Measurements from ENCODE around the gene CTSO.

The CTSO gene

GRCh38 chr4:155954118-155954685 is 536 bp upstream of the CTSO start:
- Histone ChIP-seq H4K20me1 (ENCODE audit: insufficient read depth, low read length, poor library complexity, severe bottlenecking) (no peaks in the 10 kb centered on the region), H3K4me3 (ENCODE audit: low read length, poor library complexity, severe bottlenecking) (peak overlapping the region; percentile 98), H3K27me3 (ENCODE audit: insufficient read depth, low read length, poor library complexity, severe bottlenecking) (peaks cover 26% of the 10 kb centered on the region), H3K79me2 (ENCODE audit: insufficient read depth, low read length) (no peaks in the 10 kb centered on the region), H3K9ac (ENCODE audit: low read depth, low read length, poor library complexity, severe bottlenecking) (peak overlapping the region; percentile 97), H2AFZ (ENCODE audit: low read length) (peak overlapping the region; percentile 100), H3K9me3 (ENCODE audit: insufficient read depth, low read depth, low read length) (no peaks in the 10 kb centered on the region), H3F3A (ENCODE audit: low read depth) (no peaks in the 10 kb centered on the region), H3K9me2 (replicated peaks; ENCODE audit: low read depth, low read length) (no peaks in the 10 kb centered on the region), H3K36me3 (ENCODE audit: insufficient read depth, low read length) (no peaks in the 10 kb centered on the region), H3K4me2 (ENCODE audit: low read depth, low read length, poor library complexity, severe bottlenecking) (peak overlapping the region; percentile 83), H3K4me1 (ENCODE audit: insufficient read depth, low read length, poor library complexity, severe bottlenecking) (no peaks in the 10 kb centered on the region)
- TF ChIP-seq EZH2phosphoT487 (IDR thresholded peaks at IDR 0.05; ENCODE audit: borderline replicate concordance): no peak
- TF ChIP-seq, protein P1, sequence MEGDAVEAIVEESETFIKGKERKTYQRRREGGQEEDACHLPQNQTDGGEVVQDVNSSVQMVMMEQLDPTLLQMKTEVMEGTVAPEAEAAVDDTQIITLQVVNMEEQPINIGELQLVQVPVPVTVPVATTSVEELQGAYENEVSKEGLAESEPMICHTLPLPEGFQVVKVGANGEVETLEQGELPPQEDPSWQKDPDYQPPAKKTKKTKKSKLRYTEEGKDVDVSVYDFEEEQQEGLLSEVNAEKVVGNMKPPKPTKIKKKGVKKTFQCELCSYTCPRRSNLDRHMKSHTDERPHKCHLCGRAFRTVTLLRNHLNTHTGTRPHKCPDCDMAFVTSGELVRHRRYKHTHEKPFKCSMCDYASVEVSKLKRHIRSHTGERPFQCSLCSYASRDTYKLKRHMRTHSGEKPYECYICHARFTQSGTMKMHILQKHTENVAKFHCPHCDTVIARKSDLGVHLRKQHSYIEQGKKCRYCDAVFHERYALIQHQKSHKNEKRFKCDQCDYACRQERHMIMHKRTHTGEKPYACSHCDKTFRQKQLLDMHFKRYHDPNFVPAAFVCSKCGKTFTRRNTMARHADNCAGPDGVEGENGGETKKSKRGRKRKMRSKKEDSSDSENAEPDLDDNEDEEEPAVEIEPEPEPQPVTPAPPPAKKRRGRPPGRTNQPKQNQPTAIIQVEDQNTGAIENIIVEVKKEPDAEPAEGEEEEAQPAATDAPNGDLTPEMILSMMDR (conservative IDR thresholded peaks at IDR 0.05; ENCODE audit: low read length): no peak

GRCh38 chr4:155952501-155952901 is 1.2 kb downstream of the CTSO start:
- H3K9ac ChIP-seq (ENCODE audit: low read depth, low read length, poor library complexity, severe bottlenecking): no peak overlapping the region
- H4K20me1 ChIP-seq (ENCODE audit: insufficient read depth, low read length, poor library complexity, severe bottlenecking): no peaks in the 10 kb centered on the region
- no peaks in the 10 kb centered on the region for H3F3A ChIP-seq (ENCODE audit: low read depth)
- peaks cover 26% of the 10 kb centered on the region for H3K27me3 ChIP-seq (ENCODE audit: insufficient read depth, low read length, poor library complexity, severe bottlenecking)
- TF ChIP-seq, protein P1 (conservative IDR thresholded peaks at IDR 0.05; ENCODE audit: low read length): no peak
- no peak for TF ChIP-seq EZH2phosphoT487 (IDR thresholded peaks at IDR 0.05; ENCODE audit: borderline replicate concordance)
- H3K4me1 ChIP-seq (ENCODE audit: insufficient read depth, low read length, poor library complexity, severe bottlenecking): no peaks in the 10 kb centered on the region
- no peaks in the 10 kb centered on the region for H3K36me3 ChIP-seq (ENCODE audit: insufficient read depth, low read length)
- peak overlapping the region; percentile 83 for H3K4me2 ChIP-seq (ENCODE audit: low read depth, low read length, poor library complexity, severe bottlenecking)
- peak overlapping the region; percentile 13; the same call in 1 of the 2 replicates for H2AFZ ChIP-seq (ENCODE audit: low read length)
- H3K9me2 ChIP-seq (replicated peaks; ENCODE audit: low read depth, low read length): no peaks in the 10 kb centered on the region
- no peaks in the 10 kb centered on the region for H3K9me3 ChIP-seq (ENCODE audit: insufficient read depth, low read depth, low read length)
- H3K79me2 ChIP-seq (ENCODE audit: insufficient read depth, low read length): no peaks in the 10 kb centered on the region
- peak overlapping the region; percentile 98 for H3K4me3 ChIP-seq (ENCODE audit: low read length, poor library complexity, severe bottlenecking)

DNA sequence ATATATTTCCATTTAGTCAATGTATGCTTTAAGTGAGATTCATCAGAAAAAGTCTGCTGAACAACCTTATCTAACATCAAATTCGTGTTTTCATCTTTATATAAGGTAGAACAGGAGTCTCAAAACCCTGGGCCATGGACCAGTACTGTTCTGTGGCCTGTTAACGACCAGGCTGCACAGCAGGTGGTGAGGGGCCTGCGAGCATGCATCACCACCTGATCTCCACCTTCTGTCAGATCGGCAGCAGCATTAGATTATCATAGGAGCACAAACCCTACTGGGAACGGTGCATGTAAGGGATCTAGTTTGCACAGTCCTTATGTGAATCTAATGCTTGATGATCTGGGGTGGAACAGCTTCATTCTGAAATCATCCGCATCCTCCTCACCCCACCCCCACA is 3.2 kb downstream of the CTSO start:
- H3K27me3 ChIP-seq (ENCODE audit: insufficient read depth, low read length, poor library complexity, severe bottlenecking): peaks cover 11% of the 10 kb centered on the region

GRCh38 chr4:155948541-155948940 is 5.1 kb downstream of the CTSO start:
- Histone ChIP-seq H3K79me2 (ENCODE audit: insufficient read depth, low read length) (no peaks in the 10 kb centered on the region), H3K4me2 (ENCODE audit: low read depth, low read length, poor library complexity, severe bottlenecking) (no peak overlapping the region), H3K9me2 (replicated peaks; ENCODE audit: low read depth, low read length) (no peaks in the 10 kb centered on the region), H3K9ac (ENCODE audit: low read depth, low read length, poor library complexity, severe bottlenecking) (no peak overlapping the region), H3K27me3 (ENCODE audit: insufficient read depth, low read length, poor library complexity, severe bottlenecking) (no peaks in the 10 kb centered on the region), H3F3A (ENCODE audit: low read depth) (no peaks in the 10 kb centered on the region), H3K4me1 (ENCODE audit: insufficient read depth, low read length, poor library complexity, severe bottlenecking) (no peaks in the 10 kb centered on the region), H3K9me3 (ENCODE audit: insufficient read depth, low read depth, low read length) (no peaks in the 10 kb centered on the region), H3K4me3 (ENCODE audit: low read length, poor library complexity, severe bottlenecking) (no peak overlapping the region), H2AFZ (ENCODE audit: low read length) (no peak overlapping the region), H3K36me3 (ENCODE audit: insufficient read depth, low read length) (no peaks in the 10 kb centered on the region), H4K20me1 (ENCODE audit: insufficient read depth, low read length, poor library complexity, severe bottlenecking) (no peaks in the 10 kb centered on the region)
- TF ChIP-seq, protein P1 (conservative IDR thresholded peaks at IDR 0.05; ENCODE audit: low read length): no peak
- no peak for TF ChIP-seq EZH2phosphoT487 (IDR thresholded peaks at IDR 0.05; ENCODE audit: borderline replicate concordance)

More for the DNA sequence above, 3.2 kb downstream of the CTSO start:
- Histone ChIP-seq H3K4me1 (ENCODE audit: insufficient read depth, low read length, poor library complexity, severe bottlenecking) (no peaks in the 10 kb centered on the region), H3K9me3 (ENCODE audit: insufficient read depth, low read depth, low read length) (no peaks in the 10 kb centered on the region), H3F3A (ENCODE audit: low read depth) (no peaks in the 10 kb centered on the region), H3K9me2 (replicated peaks; ENCODE audit: low read depth, low read length) (no peaks in the 10 kb centered on the region), H3K9ac (ENCODE audit: low read depth, low read length, poor library complexity, severe bottlenecking) (no peak overlapping the region), H3K36me3 (ENCODE audit: insufficient read depth, low read length) (no peaks in the 10 kb centered on the region), H3K4me2 (ENCODE audit: low read depth, low read length, poor library complexity, severe bottlenecking) (no peak overlapping the region), H3K4me3 (ENCODE audit: low read length, poor library complexity, severe bottlenecking) (no peak overlapping the region), H2AFZ (ENCODE audit: low read length) (no peak overlapping the region), H4K20me1 (ENCODE audit: insufficient read depth, low read length, poor library complexity, severe bottlenecking) (no peaks in the 10 kb centered on the region), H3K79me2 (ENCODE audit: insufficient read depth, low read length) (no peaks in the 10 kb centered on the region)
- no peak for TF ChIP-seq EZH2phosphoT487 (IDR thresholded peaks at IDR 0.05; ENCODE audit: borderline replicate concordance)

All from Loucy (cell line).